ENCODE results near the gene ATAD5. TPM values are rescaled to one million over a fixed set of nuclear protein-coding genes. Genes with fewer than 3 reads are reported as not detected.

Gene ATAD5, protein sequence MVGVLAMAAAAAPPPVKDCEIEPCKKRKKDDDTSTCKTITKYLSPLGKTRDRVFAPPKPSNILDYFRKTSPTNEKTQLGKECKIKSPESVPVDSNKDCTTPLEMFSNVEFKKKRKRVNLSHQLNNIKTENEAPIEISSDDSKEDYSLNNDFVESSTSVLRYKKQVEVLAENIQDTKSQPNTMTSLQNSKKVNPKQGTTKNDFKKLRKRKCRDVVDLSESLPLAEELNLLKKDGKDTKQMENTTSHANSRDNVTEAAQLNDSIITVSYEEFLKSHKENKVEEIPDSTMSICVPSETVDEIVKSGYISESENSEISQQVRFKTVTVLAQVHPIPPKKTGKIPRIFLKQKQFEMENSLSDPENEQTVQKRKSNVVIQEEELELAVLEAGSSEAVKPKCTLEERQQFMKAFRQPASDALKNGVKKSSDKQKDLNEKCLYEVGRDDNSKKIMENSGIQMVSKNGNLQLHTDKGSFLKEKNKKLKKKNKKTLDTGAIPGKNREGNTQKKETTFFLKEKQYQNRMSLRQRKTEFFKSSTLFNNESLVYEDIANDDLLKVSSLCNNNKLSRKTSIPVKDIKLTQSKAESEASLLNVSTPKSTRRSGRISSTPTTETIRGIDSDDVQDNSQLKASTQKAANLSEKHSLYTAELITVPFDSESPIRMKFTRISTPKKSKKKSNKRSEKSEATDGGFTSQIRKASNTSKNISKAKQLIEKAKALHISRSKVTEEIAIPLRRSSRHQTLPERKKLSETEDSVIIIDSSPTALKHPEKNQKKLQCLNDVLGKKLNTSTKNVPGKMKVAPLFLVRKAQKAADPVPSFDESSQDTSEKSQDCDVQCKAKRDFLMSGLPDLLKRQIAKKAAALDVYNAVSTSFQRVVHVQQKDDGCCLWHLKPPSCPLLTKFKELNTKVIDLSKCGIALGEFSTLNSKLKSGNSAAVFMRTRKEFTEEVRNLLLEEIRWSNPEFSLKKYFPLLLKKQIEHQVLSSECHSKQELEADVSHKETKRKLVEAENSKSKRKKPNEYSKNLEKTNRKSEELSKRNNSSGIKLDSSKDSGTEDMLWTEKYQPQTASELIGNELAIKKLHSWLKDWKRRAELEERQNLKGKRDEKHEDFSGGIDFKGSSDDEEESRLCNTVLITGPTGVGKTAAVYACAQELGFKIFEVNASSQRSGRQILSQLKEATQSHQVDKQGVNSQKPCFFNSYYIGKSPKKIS (N-terminal part only)
- 2.6 TPM for total RNA-seq

DNA sequence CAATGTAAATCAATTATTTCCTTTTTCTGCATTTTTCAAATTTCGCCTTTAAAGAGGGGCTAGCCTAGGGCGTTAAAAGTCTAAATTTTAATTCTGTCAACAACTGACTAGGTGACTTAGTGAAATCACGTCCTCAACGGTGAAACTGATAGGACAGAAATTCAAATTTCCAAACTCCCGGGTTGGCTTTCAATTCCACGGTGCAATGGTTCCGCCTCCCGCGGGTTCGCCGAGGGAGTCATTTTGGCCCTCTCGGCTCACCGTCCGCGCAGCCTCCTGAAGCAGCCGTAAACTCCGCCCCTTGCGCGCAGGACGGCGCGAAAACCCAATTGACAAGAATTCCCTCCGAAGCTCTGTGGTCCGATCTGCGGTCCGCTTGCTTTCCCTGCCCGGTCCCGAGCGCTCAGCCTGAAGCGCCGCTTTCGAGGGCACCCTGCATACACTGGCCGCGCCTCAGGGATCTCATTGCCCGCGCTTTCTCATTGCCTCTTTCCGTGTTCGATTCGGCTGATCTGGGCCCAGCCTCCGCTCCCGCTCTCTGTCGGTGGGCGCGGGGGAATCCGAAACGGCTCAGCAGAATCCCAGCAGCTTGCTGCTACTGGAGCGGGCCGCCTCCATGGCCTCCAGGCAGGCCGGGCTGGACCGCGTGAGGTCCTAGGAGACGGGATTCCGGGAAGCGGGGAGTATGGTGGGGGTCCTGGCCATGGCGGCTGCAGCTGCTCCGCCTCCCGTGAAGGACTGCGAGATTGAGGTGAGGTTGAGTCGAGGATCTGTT, at the start of gene ATAD5:
TSS of gene ATAD5 (plus strand) at position 304 of the 775 bp plus-strand sequence. CDS start at position 686, 382 bp downstream.
- Histone ChIP-seq H3K9ac (ENCODE audit: low read depth in 1 of 3, low read length in 3 of 3) (peak within 1 kb of the TSS; percentile 83 to 91 (median 91)), H3K9me3 (ENCODE audit: control insufficient read depth in 3 of 3, low read length in 3 of 3) (no peaks in the 10 kb centered on the region), H3K4me1 (ENCODE audit: control insufficient read depth in 3 of 3, insufficient read depth in 3 of 3, low read length in 3 of 3) (peaks cover 10 to 19% (median 12%) of the 10 kb centered on the region in 3 donors), H3K27ac (ENCODE audit: low read depth, low read length) (peak within 1 kb of the TSS; percentile 51), H3K27me3 (ENCODE audit: control insufficient read depth in 3 of 3, insufficient read depth in 3 of 3, low read length in 3 of 3) (no peaks in the 10 kb centered on the region), H3K36me3 (ENCODE audit: control insufficient read depth in 3 of 3, insufficient read depth in 3 of 3, low read length in 3 of 3) (no peaks in the 10 kb centered on the region), H3K4me3 (ENCODE audit: low read length in 3 of 3) (peak within 1 kb of the TSS; percentile 90 to 97 (median 94))

DNA sequence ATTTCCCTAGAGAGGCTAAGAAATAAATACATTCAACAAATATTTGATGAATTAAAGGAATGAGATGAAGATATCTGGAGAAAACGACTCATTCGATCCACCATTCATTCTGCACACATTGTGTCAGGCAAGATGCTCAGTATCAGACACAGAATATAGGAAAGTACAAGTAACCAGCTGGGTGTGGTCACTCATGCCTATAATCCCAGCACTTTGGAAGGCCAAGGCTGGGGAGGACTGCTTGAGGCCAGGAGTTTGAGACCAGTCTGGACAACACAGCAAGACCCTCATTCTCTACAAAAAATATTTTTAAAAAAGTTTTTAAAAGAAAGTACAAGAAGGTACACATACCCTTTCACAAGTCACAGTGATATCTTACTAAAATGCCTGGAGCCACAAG, 49.6 kb upstream of the ATAD5 start:
- no peaks in the 10 kb centered on the region for H3K4me1 ChIP-seq (ENCODE audit: control insufficient read depth in 3 of 3, insufficient read depth in 3 of 3, low read length in 3 of 3)
- no peaks in the 10 kb centered on the region for H3K27me3 ChIP-seq (ENCODE audit: control insufficient read depth in 3 of 3, insufficient read depth in 3 of 3, low read length in 3 of 3)
- peaks cover 4 to 10% (median 10%) of the 10 kb centered on the region in 3 donors for H3K36me3 ChIP-seq (ENCODE audit: control insufficient read depth in 3 of 3, insufficient read depth in 3 of 3, low read length in 3 of 3)
- no peaks in the 10 kb centered on the region for H3K9me3 ChIP-seq (ENCODE audit: control insufficient read depth in 3 of 3, low read length in 3 of 3)
- H3K9ac ChIP-seq (ENCODE audit: low read depth in 1 of 3, low read length in 3 of 3) = no peak overlapping the region
- H3K27ac ChIP-seq (ENCODE audit: low read depth, low read length) = no peak overlapping the region
- H3K4me3 ChIP-seq (ENCODE audit: low read length in 3 of 3) = no peak overlapping the region

DNA sequence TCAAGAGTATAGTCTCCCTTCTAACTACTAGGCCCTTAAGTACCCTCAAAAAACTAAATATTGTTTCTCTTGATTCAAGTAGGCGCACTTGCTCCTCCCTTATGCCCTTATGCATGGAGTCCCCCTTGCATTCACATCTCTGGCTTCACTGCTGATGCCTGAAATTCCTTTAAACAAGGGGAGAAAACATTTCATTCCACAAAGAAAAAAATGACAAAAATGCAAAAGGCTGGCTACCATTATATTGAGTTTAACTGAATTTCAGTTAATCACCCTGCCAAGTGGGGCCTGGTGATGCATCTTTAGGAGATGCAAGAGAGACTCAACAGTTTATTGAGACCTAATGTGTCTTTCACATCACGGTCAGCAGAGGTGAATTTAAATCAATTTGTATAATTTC, 42.8 kb upstream of the ATAD5 start:
- no peak overlapping the region for H3K4me3 ChIP-seq (ENCODE audit: low read length in 3 of 3)
- H3K9me3 ChIP-seq (ENCODE audit: control insufficient read depth in 3 of 3, low read length in 3 of 3) = no peaks in the 10 kb centered on the region
- no peaks in the 10 kb centered on the region for H3K27me3 ChIP-seq (ENCODE audit: control insufficient read depth in 3 of 3, insufficient read depth in 3 of 3, low read length in 3 of 3)
- peaks cover 9 to 20% (median 17%) of the 10 kb centered on the region in 3 donors for H3K36me3 ChIP-seq (ENCODE audit: control insufficient read depth in 3 of 3, insufficient read depth in 3 of 3, low read length in 3 of 3)
- no peak overlapping the region for H3K27ac ChIP-seq (ENCODE audit: low read depth, low read length)
- H3K9ac ChIP-seq (ENCODE audit: low read depth in 1 of 3, low read length in 3 of 3) = no peak overlapping the region
- no peaks in the 10 kb centered on the region for H3K4me1 ChIP-seq (ENCODE audit: control insufficient read depth in 3 of 3, insufficient read depth in 3 of 3, low read length in 3 of 3)

DNA sequence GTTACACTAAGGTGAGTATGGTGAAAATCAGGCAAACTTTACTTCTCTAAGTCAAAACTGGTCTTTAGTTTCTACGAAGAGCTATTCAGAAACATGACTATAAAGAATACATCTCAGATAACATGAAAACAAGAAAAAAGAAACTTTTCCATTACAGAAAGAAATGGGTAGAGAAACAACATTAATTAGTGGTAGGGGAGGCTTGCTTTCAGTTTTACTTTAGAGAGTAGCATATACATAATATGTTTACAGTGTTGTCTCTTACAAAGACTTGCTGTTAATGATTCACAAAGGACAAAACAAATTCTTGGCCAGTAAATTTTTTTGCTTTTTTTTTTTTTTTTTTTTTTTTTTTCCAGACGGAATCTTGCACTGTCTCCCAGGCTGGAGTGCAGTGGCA, 41.5 kb upstream of the ATAD5 start:
- Histone ChIP-seq H3K9me3 (ENCODE audit: control insufficient read depth in 3 of 3, low read length in 3 of 3) (no peaks in the 10 kb centered on the region), H3K27ac (ENCODE audit: low read depth, low read length) (no peak overlapping the region), H3K4me3 (ENCODE audit: low read length in 3 of 3) (no peak overlapping the region), H3K4me1 (ENCODE audit: control insufficient read depth in 3 of 3, insufficient read depth in 3 of 3, low read length in 3 of 3) (no peaks in the 10 kb centered on the region), H3K36me3 (ENCODE audit: control insufficient read depth in 3 of 3, insufficient read depth in 3 of 3, low read length in 3 of 3) (peaks cover 9 to 24% (median 13%) of the 10 kb centered on the region in 3 donors), H3K9ac (ENCODE audit: low read depth in 1 of 3, low read length in 3 of 3) (no peak overlapping the region), H3K27me3 (ENCODE audit: control insufficient read depth in 3 of 3, insufficient read depth in 3 of 3, low read length in 3 of 3) (no peaks in the 10 kb centered on the region)

DNA sequence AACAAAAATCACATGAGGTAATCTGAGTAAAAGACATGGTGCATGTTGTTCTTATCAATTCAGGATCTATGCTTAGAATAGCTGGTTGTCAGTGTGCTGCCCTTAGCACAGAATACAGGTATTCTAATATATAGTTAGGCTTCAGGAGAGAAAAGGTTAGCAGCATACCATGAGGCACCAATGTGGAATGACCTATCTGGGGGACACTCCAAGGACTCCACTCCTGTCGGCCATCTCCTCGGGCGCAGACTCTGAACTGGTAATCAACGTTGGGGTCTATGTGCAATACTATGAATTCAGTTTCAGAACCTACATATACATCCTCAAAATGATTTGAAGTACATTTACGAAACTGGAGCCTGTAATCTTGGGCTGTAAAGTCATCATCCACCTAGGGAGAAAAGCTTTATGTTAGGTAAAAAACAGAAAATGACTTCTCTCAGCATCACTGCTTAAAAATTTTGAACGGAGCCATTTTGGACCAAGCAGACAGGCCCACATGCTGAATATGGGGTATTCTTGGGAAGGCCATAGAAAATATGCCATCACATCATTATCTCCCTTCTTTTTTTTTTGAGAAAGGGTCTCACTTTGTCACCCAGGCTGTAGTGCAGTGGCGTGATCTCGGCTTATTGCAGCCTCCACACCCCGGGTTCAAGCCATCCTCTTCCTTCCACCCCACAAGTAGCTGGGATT, 38.3 kb upstream of the ATAD5 start:
- Histone ChIP-seq H3K9me3 (ENCODE audit: control insufficient read depth in 3 of 3, low read length in 3 of 3) (no peaks in the 10 kb centered on the region), H3K27me3 (ENCODE audit: control insufficient read depth in 3 of 3, insufficient read depth in 3 of 3, low read length in 3 of 3) (no peaks in the 10 kb centered on the region), H3K27ac (ENCODE audit: low read depth, low read length) (no peak overlapping the region), H3K4me1 (ENCODE audit: control insufficient read depth in 3 of 3, insufficient read depth in 3 of 3, low read length in 3 of 3) (no peaks in the 10 kb centered on the region), H3K36me3 (ENCODE audit: control insufficient read depth in 3 of 3, insufficient read depth in 3 of 3, low read length in 3 of 3) (peaks cover 8 to 24% (median 19%) of the 10 kb centered on the region in 3 donors), H3K9ac (ENCODE audit: low read depth in 1 of 3, low read length in 3 of 3) (no peak overlapping the region), H3K4me3 (ENCODE audit: low read length in 3 of 3) (no peak overlapping the region)

DNA sequence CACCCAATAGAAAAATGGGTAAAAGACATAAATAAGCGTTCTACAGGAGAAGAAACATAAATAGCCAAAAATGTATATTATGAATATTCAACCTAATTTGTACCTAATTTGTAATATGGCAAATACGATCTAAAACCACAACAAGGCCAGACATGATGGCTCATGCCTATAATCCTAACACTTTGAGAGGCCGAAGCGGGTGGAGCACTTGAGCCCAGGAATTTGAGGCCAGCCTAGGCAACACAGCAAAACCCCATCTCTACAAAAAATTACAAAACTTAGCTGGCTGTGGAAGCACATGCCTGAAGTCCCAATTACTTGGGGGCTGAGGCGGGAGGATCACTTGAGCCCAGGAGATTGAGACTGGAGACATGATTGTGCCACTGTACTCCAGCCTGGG, 37.4 kb upstream of the ATAD5 start:
- Histone ChIP-seq H3K9ac (ENCODE audit: low read depth in 1 of 3, low read length in 3 of 3) (no peak overlapping the region), H3K27ac (ENCODE audit: low read depth, low read length) (no peak overlapping the region), H3K9me3 (ENCODE audit: control insufficient read depth in 3 of 3, low read length in 3 of 3) (no peaks in the 10 kb centered on the region), H3K4me1 (ENCODE audit: control insufficient read depth in 3 of 3, insufficient read depth in 3 of 3, low read length in 3 of 3) (no peaks in the 10 kb centered on the region), H3K27me3 (ENCODE audit: control insufficient read depth in 3 of 3, insufficient read depth in 3 of 3, low read length in 3 of 3) (no peaks in the 10 kb centered on the region), H3K36me3 (ENCODE audit: control insufficient read depth in 3 of 3, insufficient read depth in 3 of 3, low read length in 3 of 3) (peaks cover 5 to 17% (median 12%) of the 10 kb centered on the region in 3 donors), H3K4me3 (ENCODE audit: low read length in 3 of 3) (no peak overlapping the region)

DNA sequence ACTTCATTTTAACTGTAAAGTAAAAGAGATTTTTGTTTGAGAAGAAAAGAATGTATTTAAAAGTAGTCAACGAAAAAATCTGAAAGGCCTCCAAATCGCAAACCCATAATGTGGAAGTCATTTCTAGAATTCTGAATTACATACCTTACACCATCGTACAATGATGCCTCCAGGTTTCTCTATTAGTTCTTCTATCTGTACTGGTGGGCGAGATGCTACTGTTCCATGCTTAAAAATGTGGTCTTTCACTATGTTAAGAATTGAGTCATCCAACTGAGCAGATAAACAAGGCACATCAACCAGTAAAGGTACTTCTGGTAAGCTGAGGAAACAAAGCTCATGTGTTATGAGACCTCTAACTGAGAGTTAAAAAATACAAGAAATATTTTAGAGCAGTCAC, 35.8 kb upstream of the ATAD5 start:
- H3K9ac ChIP-seq (ENCODE audit: low read depth in 1 of 3, low read length in 3 of 3) = no peak overlapping the region
- peaks cover 5 to 16% (median 13%) of the 10 kb centered on the region in 3 donors for H3K36me3 ChIP-seq (ENCODE audit: control insufficient read depth in 3 of 3, insufficient read depth in 3 of 3, low read length in 3 of 3)
- H3K27ac ChIP-seq (ENCODE audit: low read depth, low read length) = no peak overlapping the region
- H3K4me1 ChIP-seq (ENCODE audit: control insufficient read depth in 3 of 3, insufficient read depth in 3 of 3, low read length in 3 of 3) = no peaks in the 10 kb centered on the region
- H3K4me3 ChIP-seq (ENCODE audit: low read length in 3 of 3) = no peak overlapping the region
- no peaks in the 10 kb centered on the region for H3K9me3 ChIP-seq (ENCODE audit: control insufficient read depth in 3 of 3, low read length in 3 of 3)
- H3K27me3 ChIP-seq (ENCODE audit: control insufficient read depth in 3 of 3, insufficient read depth in 3 of 3, low read length in 3 of 3) = no peaks in the 10 kb centered on the region

DNA sequence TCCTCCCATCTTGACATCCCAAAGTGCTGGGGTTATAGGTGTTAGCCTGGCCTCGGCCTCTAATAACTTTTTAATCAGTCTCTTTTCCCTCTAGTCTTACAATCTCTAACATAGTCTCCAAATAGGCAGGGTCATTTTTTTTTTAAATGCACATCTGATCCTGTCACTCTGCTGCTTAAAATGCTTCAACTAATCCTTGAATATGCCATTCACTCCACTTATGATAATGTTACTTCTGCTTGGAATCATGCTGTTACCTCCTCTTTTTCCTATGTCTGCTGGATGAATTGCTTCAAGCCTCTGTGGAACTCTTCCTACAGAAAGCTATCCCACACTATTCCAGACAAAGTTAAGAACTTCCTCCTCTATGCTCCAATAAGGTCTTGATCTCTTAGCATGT, 30.1 kb upstream of the ATAD5 start:
- H3K9me3 ChIP-seq (ENCODE audit: control insufficient read depth in 3 of 3, low read length in 3 of 3) = no peaks in the 10 kb centered on the region
- H3K27me3 ChIP-seq (ENCODE audit: control insufficient read depth in 3 of 3, insufficient read depth in 3 of 3, low read length in 3 of 3) = no peaks in the 10 kb centered on the region
- no peaks in the 10 kb centered on the region for H3K4me1 ChIP-seq (ENCODE audit: control insufficient read depth in 3 of 3, insufficient read depth in 3 of 3, low read length in 3 of 3)
- peaks cover 4 to 22% (median 9%) of the 10 kb centered on the region in 3 donors for H3K36me3 ChIP-seq (ENCODE audit: control insufficient read depth in 3 of 3, insufficient read depth in 3 of 3, low read length in 3 of 3)
- no peak overlapping the region for H3K9ac ChIP-seq (ENCODE audit: low read depth in 1 of 3, low read length in 3 of 3)
- no peak overlapping the region for H3K27ac ChIP-seq (ENCODE audit: low read depth, low read length)
- no peak overlapping the region for H3K4me3 ChIP-seq (ENCODE audit: low read length in 3 of 3)
